ENCODE results near the gene DACH2.

- TF ChIP-seq SNAI2 (CRISPR knock-in tag; IDR thresholded peaks at IDR 0.05) (no peak), ZFP30 (CRISPR knock-in tag; IDR thresholded peaks at IDR 0.05) (no peak), ARNTL (CRISPR knock-in tag; IDR thresholded peaks at IDR 0.05; ENCODE audit: borderline replicate concordance, low read depth) (no peak), PATZ1 (CRISPR knock-in tag; IDR thresholded peaks at IDR 0.05; ENCODE audit: borderline replicate concordance) (no peak), OSR1 (CRISPR knock-in tag; IDR thresholded peaks at IDR 0.05) (no peak), ISL1 (CRISPR knock-in tag; IDR thresholded peaks at IDR 0.05) (no peak), TCF4 (CRISPR knock-in tag; IDR thresholded peaks at IDR 0.05; ENCODE audit: borderline replicate concordance) (no peak), RARB (CRISPR knock-in tag; IDR thresholded peaks at IDR 0.05) (no peak), TOX (CRISPR knock-in tag; IDR thresholded peaks at IDR 0.05; ENCODE audit: borderline replicate concordance) (no peak), CSRNP3 (CRISPR knock-in tag; IDR thresholded peaks at IDR 0.05) (no peak), ZNF8 (CRISPR knock-in tag; IDR thresholded peaks at IDR 0.05) (no peak), CSDC2 (CRISPR knock-in tag; IDR thresholded peaks at IDR 0.05) (no peak)
- TF ChIP-seq, protein P1, sequence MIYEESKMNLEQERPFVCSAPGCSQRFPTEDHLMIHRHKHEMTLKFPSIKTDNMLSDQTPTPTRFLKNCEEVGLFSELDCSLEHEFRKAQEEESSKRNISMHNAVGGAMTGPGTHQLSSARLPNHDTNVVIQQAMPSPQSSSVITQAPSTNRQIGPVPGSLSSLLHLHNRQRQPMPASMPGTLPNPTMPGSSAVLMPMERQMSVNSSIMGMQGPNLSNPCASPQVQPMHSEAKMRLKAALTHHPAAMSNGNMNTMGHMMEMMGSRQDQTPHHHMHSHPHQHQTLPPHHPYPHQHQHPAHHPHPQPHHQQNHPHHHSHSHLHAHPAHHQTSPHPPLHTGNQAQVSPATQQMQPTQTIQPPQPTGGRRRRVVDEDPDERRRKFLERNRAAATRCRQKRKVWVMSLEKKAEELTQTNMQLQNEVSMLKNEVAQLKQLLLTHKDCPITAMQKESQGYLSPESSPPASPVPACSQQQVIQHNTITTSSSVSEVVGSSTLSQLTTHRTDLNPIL (CRISPR knock-in tag; IDR thresholded peaks at IDR 0.05; ENCODE audit: low read depth) = no peak
These were observed 273.5 kb downstream of the DACH2 start for GRCh38 chrX:86421771-86422170.
